Thymus (tissue), 11 donors: ENCODE results near the gene DGKQ. TPM values are rescaled to one million over a fixed set of nuclear protein-coding genes. Genes with fewer than 3 reads are reported as not detected.
A peak's percentile ranks its signal among the peaks of the same experiment; 100 is the strongest.
"Not testable (repeated sequence)": the region's sequence is repeated elsewhere in the genome, so short reads cannot be mapped to it uniquely, and the experiment has no call there.

Source experiments
- DNase-seq, 9 donors: peaks; one replicate each; pipeline ENCODE4 v3.0.0-alpha.2; 2013; ENCODE audit warnings: low spot score in 9 of 9, low read depth in 6 of 9, missing footprints in 1 of 9
- H3K27ac ChIP-seq, 2 donors: one replicate each; pipeline ENCODE4 v1.5.1; 2013; ENCODE audit warnings: control low read depth in 1 of 2, low read depth in 1 of 2, low read length in 1 of 2, mild to moderate bottlenecking in 1 of 2, moderate library complexity in 1 of 2
- H3K27me3 ChIP-seq, 2 donors: one replicate each; pipeline ENCODE4 v1.5.1; 2013; ENCODE audit warnings: low read length in 1 of 2; ENCODE audit not compliant: control insufficient read depth in 2 of 2, insufficient read depth in 1 of 2
- H3K36me3 ChIP-seq, 2 donors: one replicate each; pipeline ENCODE4 v1.5.1; 2013; ENCODE audit warnings: low read length in 1 of 2, mild to moderate bottlenecking in 1 of 2, moderate library complexity in 1 of 2; ENCODE audit not compliant: control insufficient read depth in 2 of 2, insufficient read depth in 2 of 2
- H3K4me1 ChIP-seq, 2 donors: one replicate each; pipeline ENCODE4 v1.5.1; 2013; ENCODE audit warnings: low read length in 2 of 2; ENCODE audit not compliant: control insufficient read depth in 2 of 2, insufficient read depth in 2 of 2
- H3K4me3 ChIP-seq, 2 donors: one replicate each; pipeline ENCODE4 v1.5.1; 2013; ENCODE audit warnings: low read length in 2 of 2, control low read depth in 1 of 2, mild to moderate bottlenecking in 1 of 2
- H3K9me3 ChIP-seq, 2 donors: one replicate each; pipeline ENCODE4 v1.5.1; 2013; ENCODE audit warnings: low read length in 1 of 2, mild to moderate bottlenecking in 1 of 2; ENCODE audit not compliant: control insufficient read depth in 2 of 2, insufficient read depth in 1 of 2
- WGBS: extraction: QIAGEN DNeasy Blood & Tissue Kit; methylation state at CpG from one replicate; pipeline ENCODE4 v1.1.7; 2013; 5-methylcytosine and 5-hydroxymethylcytosine counted together
- polyA plus RNA-seq: library from polyadenylated mRNA; stranded (reverse); fragments of 200-250 nt; gene quantifications from one replicate; pipeline ENCODE4 v1.2.3, GENCODE V29; 2013
- total RNA-seq: library from RNA; stranded (reverse); fragments of 120-200 nt; gene quantifications from one replicate; pipeline ENCODE4 v1.2.4, GENCODE V29; 2013
- donor health status: healthy.

Gene DGKQ
- total and polyA plus RNA-seq, 2 donors: 11.3 to 24.1 TPM

- H3K27me3 ChIP-seq: peaks cover 0 to 5% of the 10 kb centered on the region in 2 donors
- WGBS: 85% methylated on average over 15 of the region's 15 CpGs
- H3K36me3 ChIP-seq: no peaks in the 10 kb centered on the region
- peak overlapping the region in 1 of 2 donors; percentile 35 for H3K4me3 ChIP-seq
- peaks cover 24 to 27% of the 10 kb centered on the region in 2 donors for H3K4me1 ChIP-seq
- no peak for DNase-seq
- no peak overlapping the region for H3K27ac ChIP-seq
- H3K9me3 ChIP-seq: no peaks in the 10 kb centered on the region
These were observed 11.1 kb upstream of the DGKQ start for GRCh38 chr4:984336-985054.

DNA sequence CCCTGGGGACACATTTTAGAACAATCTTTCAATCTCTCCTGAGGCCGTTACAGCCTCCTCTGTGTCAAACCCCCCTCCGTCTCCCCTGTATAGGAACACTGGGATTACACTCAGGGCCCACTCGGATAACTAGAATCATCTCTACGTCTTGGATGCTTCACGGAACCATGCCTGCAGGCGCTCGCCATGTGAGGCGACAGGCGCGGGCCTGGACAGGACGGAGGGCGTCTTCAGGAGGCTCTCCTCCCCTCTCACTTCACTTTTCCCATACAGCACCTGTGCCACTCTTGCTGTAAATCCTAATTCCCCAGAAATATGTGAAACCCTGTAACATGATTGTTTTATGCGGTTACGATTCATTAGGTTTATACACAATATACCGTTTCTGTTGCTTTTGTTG, 9.4 kb upstream of the DGKQ start:
- peaks cover 0 to 11% of the 10 kb centered on the region in 2 donors for H3K27me3 ChIP-seq
- H3K36me3 ChIP-seq: no peaks in the 10 kb centered on the region
- H3K4me1 ChIP-seq: peaks cover 21 to 24% of the 10 kb centered on the region in 2 donors
- DNase-seq: no peak
- no peak overlapping the region for H3K27ac ChIP-seq
- no peak overlapping the region for H3K4me3 ChIP-seq
- no peaks in the 10 kb centered on the region for H3K9me3 ChIP-seq
- WGBS: 97% methylated on average over 15 of the region's 15 CpGs

DNA sequence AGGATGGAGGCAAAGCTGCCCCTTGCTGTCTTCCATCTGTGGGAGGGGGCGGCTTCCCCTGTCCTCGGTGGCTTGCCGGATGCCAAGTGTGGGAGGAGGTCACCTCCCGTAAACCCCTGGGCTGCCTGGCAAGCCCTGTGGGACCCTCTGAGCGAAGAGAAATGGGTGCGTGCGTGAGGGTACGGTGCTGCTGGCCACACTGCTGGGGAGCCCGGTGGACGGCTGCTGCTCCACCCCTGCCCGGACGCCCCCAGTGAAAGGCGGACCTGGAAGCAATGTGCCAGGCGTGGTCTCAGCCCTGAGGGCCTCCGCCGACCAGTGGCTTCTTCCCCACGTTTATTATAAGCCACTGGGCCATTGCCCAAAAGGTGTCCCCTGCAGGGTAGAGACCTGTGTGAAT, 8.9 kb upstream of the DGKQ start:
- 97% methylated on average over 17 of the region's 17 CpGs for WGBS
- Histone ChIP-seq H3K27me3 (peaks cover 0 to 11% of the 10 kb centered on the region in 2 donors), H3K4me3 (no peak overlapping the region), H3K27ac (no peak overlapping the region), H3K36me3 (no peaks in the 10 kb centered on the region), H3K4me1 (peaks cover 16 to 18% of the 10 kb centered on the region in 2 donors), H3K9me3 (no peaks in the 10 kb centered on the region)
- DNase-seq: no peak

DNA sequence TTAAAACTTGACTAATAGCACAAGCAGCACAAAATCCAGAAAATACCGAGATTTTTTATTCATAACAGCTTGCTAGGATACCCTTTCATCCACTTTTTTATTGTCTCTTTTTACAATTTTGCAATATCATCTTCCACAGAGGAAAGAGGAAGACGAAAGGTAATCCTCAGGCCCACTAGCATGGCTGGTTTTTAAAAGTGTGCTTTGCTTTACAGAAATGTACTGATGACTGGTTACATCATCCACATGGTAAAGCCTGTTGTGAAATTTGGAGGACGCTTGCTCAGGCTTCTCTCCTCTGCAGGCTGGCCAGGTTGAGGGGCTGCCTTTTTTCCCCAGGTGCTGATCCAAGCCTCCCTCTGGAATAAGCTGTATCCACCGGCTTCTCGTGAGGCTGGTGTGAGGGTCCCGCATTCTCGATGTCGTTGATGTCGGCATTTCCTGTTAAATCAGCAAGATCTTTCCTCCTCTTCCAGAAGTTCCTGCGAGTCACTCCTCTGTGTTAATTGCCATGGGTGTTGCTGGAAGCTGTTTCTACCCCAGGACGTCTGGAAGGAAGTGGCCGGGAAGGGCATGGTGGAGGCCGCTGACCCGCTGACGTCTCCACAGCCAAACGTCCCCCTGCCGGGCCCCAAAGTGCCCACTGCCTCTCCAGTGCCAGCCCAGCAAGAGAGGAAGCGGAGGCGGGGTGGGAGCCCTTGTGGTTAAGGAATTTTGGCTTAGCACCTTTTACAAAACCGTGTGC, 5.8 kb upstream of the DGKQ start:
- peak overlapping the region in 1 of 2 donors; percentile 5 for H3K27ac ChIP-seq
- H3K4me1 ChIP-seq: no peaks in the 10 kb centered on the region
- DNase-seq: no peak
- H3K36me3 ChIP-seq: no peaks in the 10 kb centered on the region
- peaks cover 0 to 9% of the 10 kb centered on the region in 2 donors for H3K9me3 ChIP-seq
- H3K4me3 ChIP-seq: no peak overlapping the region
- WGBS: 74% methylated on average over 20 of the region's 20 CpGs
- H3K27me3 ChIP-seq: peaks cover 0 to 18% of the 10 kb centered on the region in 2 donors

DNA sequence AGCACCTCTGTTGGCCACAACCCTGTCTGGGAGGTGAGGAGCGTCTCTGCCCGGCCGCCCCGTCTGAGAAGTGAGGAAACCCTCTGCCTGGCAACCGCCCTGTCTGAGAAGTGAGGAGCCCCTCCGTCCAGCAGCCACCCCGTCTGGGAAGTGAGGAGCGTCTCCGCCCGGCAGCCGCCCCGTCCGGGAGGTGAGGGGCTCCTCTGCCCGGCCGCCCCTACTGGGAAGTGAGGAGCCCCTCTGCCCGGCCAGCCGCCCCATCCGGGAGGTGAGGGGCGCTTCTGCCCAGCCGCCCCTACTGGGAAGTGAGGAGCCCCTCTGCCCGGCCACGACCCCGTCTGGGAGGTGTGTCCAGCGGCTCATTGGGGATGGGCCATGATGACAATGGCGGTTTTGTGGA, 2.6 kb upstream of the DGKQ start:
- WGBS: 97% methylated on average over 19 of the region's 25 CpGs
- not testable (repeated sequence) for DNase-seq, H3K36me3 ChIP-seq, H3K4me3 ChIP-seq, H3K9me3 ChIP-seq, H3K27ac ChIP-seq
- H3K4me1 ChIP-seq: peaks cover 11 to 19% of the 10 kb centered on the region in 2 donors
- H3K27me3 ChIP-seq: peaks cover 0 to 38% of the 10 kb centered on the region in 2 donors

- no peak overlapping the region for H3K4me3 ChIP-seq
- peaks cover 11 to 19% of the 10 kb centered on the region in 2 donors for H3K4me1 ChIP-seq
- 96% methylated on average over 9 of the region's 9 CpGs for WGBS
- H3K36me3 ChIP-seq: no peaks in the 10 kb centered on the region
- H3K27me3 ChIP-seq: peaks cover 0 to 39% of the 10 kb centered on the region in 2 donors
- H3K27ac ChIP-seq: no peak overlapping the region
- DNase-seq: no peak
- peaks cover 0 to 9% of the 10 kb centered on the region in 2 donors for H3K9me3 ChIP-seq
These were observed 1.3 kb upstream of the DGKQ start for GRCh38 chr4:974668-975067.

DNA sequence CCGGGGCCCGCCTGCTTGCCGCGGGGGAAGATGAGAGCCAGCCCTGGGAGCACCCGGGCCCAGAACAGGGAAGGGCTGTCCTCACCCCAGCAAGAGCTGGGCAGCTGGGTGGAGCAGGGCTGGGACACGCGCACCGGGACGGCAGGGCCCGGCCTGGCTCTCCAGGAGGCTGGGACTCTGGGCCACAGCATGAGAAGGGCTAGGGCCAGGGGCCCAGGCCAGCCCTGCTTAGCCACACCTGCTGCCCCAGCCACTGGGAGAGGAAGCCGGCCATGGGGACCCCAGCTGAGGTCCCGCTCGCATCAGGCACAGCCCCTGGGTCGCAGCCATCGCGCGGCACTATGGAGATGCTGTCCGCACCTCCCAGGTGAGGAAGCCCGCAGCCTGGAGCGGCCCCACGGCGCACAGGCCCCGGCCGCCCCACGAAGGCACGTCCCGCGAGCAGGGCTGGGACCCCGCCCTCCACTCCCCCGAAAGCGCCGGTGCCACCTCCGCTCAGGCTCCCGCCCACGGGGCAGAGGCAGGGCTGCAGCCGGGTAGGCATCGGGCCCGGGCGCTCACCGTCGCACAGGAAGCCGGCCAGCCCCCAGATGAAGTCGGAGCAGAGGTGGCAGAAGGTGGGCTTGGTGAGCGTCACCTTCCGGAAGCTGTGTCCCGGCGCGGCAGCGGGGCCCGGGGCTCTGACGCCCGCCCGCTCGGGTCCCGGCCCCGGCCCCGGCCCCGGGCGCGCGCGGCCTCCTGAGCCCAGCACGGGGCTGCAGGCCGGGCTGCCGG, 531 bp downstream of the DGKQ start:
- Histone ChIP-seq H3K27ac (peak overlapping the region in 1 of 2 donors; percentile 46), H3K9me3 (peaks cover 0 to 9% of the 10 kb centered on the region in 2 donors), H3K36me3 (no peaks in the 10 kb centered on the region), H3K4me1 (peaks cover 11 to 19% of the 10 kb centered on the region in 2 donors), H3K4me3 (peak overlapping the region; percentile 46 to 59), H3K27me3 (peaks cover 0 to 47% of the 10 kb centered on the region in 2 donors)
- peak in 7 of 9 donors; percentile 20 to 61 (median 29) for DNase-seq
- 1% methylated on average over 65 of the region's 65 CpGs for WGBS

DNA sequence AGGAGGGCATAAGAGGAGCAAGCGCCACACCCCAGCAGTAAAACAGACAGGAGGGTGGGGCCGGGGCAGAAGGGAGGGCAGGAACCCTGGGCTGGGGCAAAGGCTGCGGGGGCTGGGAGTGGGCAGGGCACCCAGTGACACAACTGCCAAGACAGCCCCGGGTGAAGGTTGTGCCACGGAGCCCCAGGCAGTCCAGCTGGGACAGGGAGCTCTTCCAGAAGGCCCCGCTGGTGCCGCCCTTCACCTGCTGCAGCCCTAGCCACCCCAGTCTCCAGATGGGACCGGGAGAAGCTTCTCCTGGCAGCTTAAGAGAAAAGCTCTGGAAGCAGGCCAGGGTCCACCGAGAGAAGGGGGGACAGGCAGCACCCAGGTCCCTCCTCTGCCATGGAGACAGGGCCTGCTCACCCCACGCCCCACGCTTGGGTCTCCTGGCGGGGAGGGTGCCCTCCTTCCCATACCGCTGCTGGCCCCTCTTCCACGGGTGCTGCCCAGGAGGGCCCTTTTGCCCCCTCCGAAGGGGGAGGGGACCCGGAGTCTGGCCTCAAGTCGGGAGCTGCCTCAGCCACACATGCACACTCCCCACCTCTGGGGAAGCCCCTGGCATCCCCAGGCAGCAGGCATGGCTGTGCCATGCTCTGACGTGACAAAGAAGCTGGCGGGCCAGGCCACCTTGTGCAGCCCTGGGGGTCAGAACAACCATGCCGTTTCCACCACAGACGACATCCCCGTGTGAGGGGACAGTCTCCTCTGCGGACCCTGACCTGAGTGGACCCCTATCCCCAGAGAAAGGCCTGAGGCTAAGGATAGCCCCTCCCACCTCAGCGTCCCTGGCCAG, 1.5 kb downstream of the DGKQ start:
- peaks cover 0 to 57% of the 10 kb centered on the region in 2 donors for H3K27me3 ChIP-seq
- no peak for DNase-seq
- H3K27ac ChIP-seq: no peak overlapping the region
- peaks cover 0 to 3% of the 10 kb centered on the region in 2 donors for H3K36me3 ChIP-seq
- 83% methylated on average over 24 of the region's 24 CpGs for WGBS
- H3K4me3 ChIP-seq: peak overlapping the region; percentile 46 to 59
- H3K9me3 ChIP-seq: peaks cover 0 to 9% of the 10 kb centered on the region in 2 donors
- peaks cover 11 to 19% of the 10 kb centered on the region in 2 donors for H3K4me1 ChIP-seq
